HepG2 (cell line): ENCODE data around the gene MOAP1. TPM values are rescaled to one million over a fixed set of nuclear protein-coding genes. Genes with fewer than 3 reads are reported as not detected.

Experiments
- ARNT2 ChIP-seq: sonication (generic); formaldehyde crosslinking; IDR thresholded peaks from 2 replicates; pipeline ENCODE4 v1.8.0; 2022; ENCODE audit warnings: mild to moderate bottlenecking, low read depth, missing genetic modification reagents, moderate library complexity
- GTF2F1 ChIP-seq: fragments of 150-350 bp; IDR thresholded peaks from 2 replicates; pipeline ENCODE4 v1.6.1; 2014; ENCODE audit warnings: low read length
- NR0B2 ChIP-seq: sonication (generic); formaldehyde crosslinking; IDR thresholded peaks from 2 replicates; pipeline ENCODE4 v1.4.0; 2020; ENCODE audit warnings: mild to moderate bottlenecking, missing genetic modification reagents
- PAF1 ChIP-seq: IDR thresholded peaks from 2 replicates; pipeline ENCODE4 v1.6.1; 2016; ENCODE audit warnings: missing genetic modification reagents, missing compliant biosample characterization
- PCBP1 ChIP-seq: fragments of 200-400 bp; formaldehyde crosslinking; IDR thresholded peaks from 2 replicates; pipeline ENCODE4 v1.6.1; 2017; ENCODE audit warnings: mild to moderate bottlenecking, low read depth, low read length, borderline replicate concordance
- PHF20 ChIP-seq: sonication (generic); formaldehyde crosslinking; IDR thresholded peaks from 2 replicates; pipeline ENCODE4 v1.5.0; 2020; ENCODE audit warnings: mild to moderate bottlenecking, missing genetic modification reagents
- RBM39 ChIP-seq: fragments of 200-400 bp; formaldehyde crosslinking; IDR thresholded peaks from one replicate; pipeline ENCODE4 v1.6.1; 2018; ENCODE audit warnings: antibody characterized with exemption, mild to moderate bottlenecking, low read depth, low read length; ENCODE audit not compliant: poor library complexity, severe bottlenecking
- TEAD3 ChIP-seq: optimal IDR thresholded peaks from 2 replicates; pipeline ENCODE3; 2016; ENCODE audit warnings: borderline replicate concordance
- TEF ChIP-seq: sonication (generic); formaldehyde crosslinking; IDR thresholded peaks from 2 replicates; pipeline ENCODE4 v1.5.0; 2020; ENCODE audit warnings: missing genetic modification reagents
- ZBTB44 ChIP-seq: sonication (generic); formaldehyde crosslinking; IDR thresholded peaks from 2 replicates; pipeline ENCODE4 v1.4.0; 2020; ENCODE audit warnings: missing genetic modification reagents
- ZC3H4 ChIP-seq: sonication (generic); formaldehyde crosslinking; IDR thresholded peaks from 2 replicates; pipeline ENCODE4 v1.4.0; 2020; ENCODE audit warnings: missing genetic modification reagents, borderline replicate concordance
- ZFAT ChIP-seq: sonication (generic); formaldehyde crosslinking; conservative IDR thresholded peaks from 2 replicates; pipeline ENCODE4 v1.8.1; 2023; ENCODE audit warnings: missing genetic modification reagents, inconsistent platforms
- ZNF143 ChIP-seq: sonication (generic); formaldehyde crosslinking; IDR thresholded peaks from 2 replicates; pipeline ENCODE4 v1.4.0; 2020; ENCODE audit warnings: missing genetic modification reagents
- ZNF3 ChIP-seq: IDR thresholded peaks from 2 replicates; pipeline ENCODE4 v1.7.0; 2017; ENCODE audit warnings: inconsistent platforms
- ZNF337 ChIP-seq: sonication (generic); formaldehyde crosslinking; IDR thresholded peaks from 2 replicates; pipeline ENCODE4 v1.5.1; 2020; ENCODE audit warnings: missing genetic modification reagents, low read depth, mild to moderate bottlenecking, borderline replicate concordance
- ZNF431 ChIP-seq: sonication (generic); formaldehyde crosslinking; IDR thresholded peaks from 2 replicates; pipeline ENCODE4 v1.9.0; 2022; ENCODE audit warnings: missing genetic modification reagents, low read depth, mild to moderate bottlenecking, borderline replicate concordance
- ZNF580 ChIP-seq: IDR thresholded peaks from 2 replicates; pipeline ENCODE4 v1.6.1; 2016; ENCODE audit warnings: low read depth, borderline replicate concordance
- ZNF644 ChIP-seq: IDR thresholded peaks from 2 replicates; pipeline ENCODE4 v1.6.1; 2016; ENCODE audit warnings: low read depth
- ZNF7 ChIP-seq: IDR thresholded peaks from 2 replicates; pipeline ENCODE4 v1.6.1; 2016; ENCODE audit warnings: missing biosample characterization, missing genetic modification reagents
- ZNF777 ChIP-seq: sonication (generic); formaldehyde crosslinking; IDR thresholded peaks from 2 replicates; pipeline ENCODE4 v1.4.0; 2020; ENCODE audit warnings: missing genetic modification reagents
- polyA plus RNA-seq, 8 experiments: library from polyadenylated mRNA; depleted of rRNA in 3 of 8; stranded (reverse) in 7 of 8; unstranded in 1 of 8; fragments of >200 nt; fragmentation: Illumina TruSeq in 4 of 8; extraction: Trizol in 4 of 8; gene quantifications; 2 replicates each; pipeline versions ENCODE4 v1.2.1 to v1.2.3, GENCODE V29; 2011 to 2016; ENCODE audit warnings: low read depth in 4 of 8, missing spikeins in 1 of 8, mixed read lengths in 1 of 8; ENCODE audit not compliant: insufficient read depth in 1 of 8
- total RNA-seq, 5 experiments: library from RNA; depleted of rRNA; stranded (reverse); fragments of >200 nt; fragmentation: Illumina TruSeq; extraction: Trizol; gene quantifications; 2 replicates each; pipeline ENCODE4 v1.2.3, GENCODE V29; 2016; ENCODE audit warnings: low read depth in 1 of 5
- TF ChIP-seq, protein P1 (sequence below): sonication (generic); formaldehyde crosslinking; IDR thresholded peaks from 2 replicates; pipeline ENCODE4 v1.4.0; 2020; ENCODE audit warnings: missing genetic modification reagents, borderline replicate concordance
- TF ChIP-seq, protein P2 (sequence below): sonication (generic); formaldehyde crosslinking; IDR thresholded peaks from 2 replicates; pipeline ENCODE4 v1.9.0; 2021; ENCODE audit warnings: missing genetic modification reagents, borderline replicate concordance

MOAP1 gene
- total and polyA plus RNA-seq, 2 of the 13 experiments (the other 11 are each of a cell fraction or from before 2014, with no cell fraction given), result 14.6 to 47.0 TPM

GRCh38 chr14:93184391-93185348 lies at the start of gene MOAP1, which contains the start of gene LYSET (continued):
- peak; percentile 52 for TF ChIP-seq ARNT2 (CRISPR knock-in tag)
- no peak for TF ChIP-seq ZNF7 (CRISPR knock-in tag)
- no peak for TF ChIP-seq ZNF644 (CRISPR knock-in tag)
- no peak for TF ChIP-seq PCBP1
- TF ChIP-seq ZNF143 (CRISPR knock-in tag), result peak; percentile 16; the same call in 1 of the 2 replicates
- TF ChIP-seq RBM39, result peak; percentile 64
- no peak; the same call in none of the 2 replicates for TF ChIP-seq ZFAT (CRISPR knock-in tag)
- TF ChIP-seq ZNF431 (CRISPR knock-in tag), result 0 out of 2 replicates have a peak, but pooled peaks have one; percentile 49
- peak; percentile 40 for TF ChIP-seq TEAD3 (CRISPR knock-in tag)
- peak; percentile 47 for TF ChIP-seq PHF20 (CRISPR knock-in tag)
- no peak; the same call in 1 of the 2 replicates for TF ChIP-seq ZNF580 (CRISPR knock-in tag)
- TF ChIP-seq GTF2F1, result no peak
- TF ChIP-seq, protein P1, sequence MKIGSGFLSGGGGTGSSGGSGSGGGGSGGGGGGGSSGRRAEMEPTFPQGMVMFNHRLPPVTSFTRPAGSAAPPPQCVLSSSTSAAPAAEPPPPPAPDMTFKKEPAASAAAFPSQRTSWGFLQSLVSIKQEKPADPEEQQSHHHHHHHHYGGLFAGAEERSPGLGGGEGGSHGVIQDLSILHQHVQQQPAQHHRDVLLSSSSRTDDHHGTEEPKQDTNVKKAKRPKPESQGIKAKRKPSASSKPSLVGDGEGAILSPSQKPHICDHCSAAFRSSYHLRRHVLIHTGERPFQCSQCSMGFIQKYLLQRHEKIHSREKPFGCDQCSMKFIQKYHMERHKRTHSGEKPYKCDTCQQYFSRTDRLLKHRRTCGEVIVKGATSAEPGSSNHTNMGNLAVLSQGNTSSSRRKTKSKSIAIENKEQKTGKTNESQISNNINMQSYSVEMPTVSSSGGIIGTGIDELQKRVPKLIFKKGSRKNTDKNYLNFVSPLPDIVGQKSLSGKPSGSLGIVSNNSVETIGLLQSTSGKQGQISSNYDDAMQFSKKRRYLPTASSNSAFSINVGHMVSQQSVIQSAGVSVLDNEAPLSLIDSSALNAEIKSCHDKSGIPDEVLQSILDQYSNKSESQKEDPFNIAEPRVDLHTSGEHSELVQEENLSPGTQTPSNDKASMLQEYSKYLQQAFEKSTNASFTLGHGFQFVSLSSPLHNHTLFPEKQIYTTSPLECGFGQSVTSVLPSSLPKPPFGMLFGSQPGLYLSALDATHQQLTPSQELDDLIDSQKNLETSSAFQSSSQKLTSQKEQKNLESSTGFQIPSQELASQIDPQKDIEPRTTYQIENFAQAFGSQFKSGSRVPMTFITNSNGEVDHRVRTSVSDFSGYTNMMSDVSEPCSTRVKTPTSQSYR, result peak; percentile 90
- 0 out of 2 replicates have a peak, but pooled peaks have one; percentile 35 for TF ChIP-seq TEF (CRISPR knock-in tag)
- no peak for TF ChIP-seq ZC3H4 (CRISPR knock-in tag)
- TF ChIP-seq ZBTB44, result no peak
- no peak for TF ChIP-seq PAF1
- TF ChIP-seq, protein P2, sequence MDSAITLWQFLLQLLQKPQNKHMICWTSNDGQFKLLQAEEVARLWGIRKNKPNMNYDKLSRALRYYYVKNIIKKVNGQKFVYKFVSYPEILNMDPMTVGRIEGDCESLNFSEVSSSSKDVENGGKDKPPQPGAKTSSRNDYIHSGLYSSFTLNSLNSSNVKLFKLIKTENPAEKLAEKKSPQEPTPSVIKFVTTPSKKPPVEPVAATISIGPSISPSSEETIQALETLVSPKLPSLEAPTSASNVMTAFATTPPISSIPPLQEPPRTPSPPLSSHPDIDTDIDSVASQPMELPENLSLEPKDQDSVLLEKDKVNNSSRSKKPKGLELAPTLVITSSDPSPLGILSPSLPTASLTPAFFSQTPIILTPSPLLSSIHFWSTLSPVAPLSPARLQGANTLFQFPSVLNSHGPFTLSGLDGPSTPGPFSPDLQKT (CRISPR knock-in tag), result peak; percentile 19; the same call in 1 of the 2 replicates
- TF ChIP-seq ZNF3 (CRISPR knock-in tag), result no peak
- TF ChIP-seq NR0B2, result peak; percentile 60; the same call in 1 of the 2 replicates
- TF ChIP-seq ZNF337, result peak; percentile 79; the same call in 1 of the 2 replicates
- peak; percentile 80 for TF ChIP-seq ZNF777 (CRISPR knock-in tag)
